Ascending aorta (tissue), 2 donors: Measurements from ENCODE around the gene SLC24A3. TPM values are rescaled to one million over a fixed set of nuclear protein-coding genes. Genes with fewer than 3 reads are reported as not detected.
"Not testable (repeated sequence)": the region's sequence is repeated elsewhere in the genome, so short reads cannot be mapped to it uniquely, and the experiment has no call there.

Experiments
- DNase-seq, 2 donors: peaks; one replicate each; pipeline ENCODE4 v3.0.0-alpha.2; 2019; ENCODE audit warnings: low spot score in 2 of 2
- H3K27ac ChIP-seq, 2 donors: fragments of 200-600 bp; sonication (generic); one replicate each; pipeline ENCODE4 v1.5.1; 2016 to 2017; ENCODE audit warnings: mild to moderate bottlenecking in 1 of 2
- H3K27me3 ChIP-seq: fragments of 200-600 bp; sonication (generic); one replicate; pipeline ENCODE4 v1.5.1; 2017
- H3K36me3 ChIP-seq, 2 donors: fragments of 200-600 bp; sonication (generic); one replicate each; pipeline ENCODE4 v1.5.1; 2016
- H3K4me1 ChIP-seq, 2 donors: fragments of 200-600 bp; sonication (generic); one replicate each; pipeline ENCODE4 v1.5.1; 2016 to 2017; ENCODE audit warnings: mild to moderate bottlenecking in 1 of 2
- H3K4me3 ChIP-seq, 2 donors: fragments of 200-600 bp; sonication (generic); one replicate each; pipeline ENCODE4 v1.5.1; 2016 to 2017; ENCODE audit warnings: mild to moderate bottlenecking in 1 of 2
- H3K9me3 ChIP-seq, 2 donors: fragments of 200-600 bp; sonication (generic); one replicate each; pipeline ENCODE4 v1.5.1; 2016
- CTCF ChIP-seq, 3 experiments: fragments of 200-600 bp in 2 of 3; fragments of 450-650 bp in 1 of 3; sonication (generic) in 2 of 3; IDR thresholded peaks; one replicate each; pipeline ENCODE4 v1.5.1; 2016 to 2019; ENCODE audit warnings: antibody characterized with exemption in 3 of 3, mild to moderate bottlenecking in 1 of 3, moderate library complexity in 1 of 3
- intact Hi-C: fragments of 100-400 bp; cut with DNase I; formaldehyde crosslinking; loops from one replicate; pipeline ENCODE4 v1.15.1; 2023
- total RNA-seq: library from RNA; depleted of rRNA; stranded (reverse); fragments of >200 nt; gene quantifications from one replicate; pipeline ENCODE4 v1.1.0, GENCODE V29; 2016

The SLC24A3 gene
- total RNA-seq, 1 donor from 2014 or later, result 12.9 TPM

- no peak for DNase-seq
- intact Hi-C loops, result no loop called here
These were observed 416.2 kb downstream of the SLC24A3 start for GRCh38 chr20:19628570-19629134.

GRCh38 chr20:19631410-19631809 lies 419.0 kb downstream of the SLC24A3 start:
- no peaks in the 10 kb centered on the region for H3K27me3 ChIP-seq
- no peak for TF ChIP-seq CTCF (IDR thresholded peaks at IDR 0.05)
- H3K4me3 ChIP-seq, result no peak overlapping the region
- DNase-seq, result no peak
- H3K27ac ChIP-seq, result no peak overlapping the region
- H3K4me1 ChIP-seq, result no peaks in the 10 kb centered on the region
- intact Hi-C loops, result no loop called here
- no peaks in the 10 kb centered on the region for H3K36me3 ChIP-seq
- H3K9me3 ChIP-seq, result no peaks in the 10 kb centered on the region

More at GRCh38 chr20:19628570-19629134, 416.2 kb downstream of the SLC24A3 start:
- no peaks in the 10 kb centered on the region for H3K4me1 ChIP-seq
- TF ChIP-seq CTCF (IDR thresholded peaks at IDR 0.05), result peak in 2 of 3 experiments; percentile 28 to 38
- H3K27me3 ChIP-seq, result no peaks in the 10 kb centered on the region
- H3K9me3 ChIP-seq, result no peaks in the 10 kb centered on the region
- H3K36me3 ChIP-seq, result no peaks in the 10 kb centered on the region
- no peak overlapping the region for H3K27ac ChIP-seq
- H3K4me3 ChIP-seq, result no peak overlapping the region

- intact Hi-C loops, result no loop called here
- H3K9me3 ChIP-seq, result no peaks in the 10 kb centered on the region
- no peaks in the 10 kb centered on the region for H3K36me3 ChIP-seq
- no peak for TF ChIP-seq CTCF (IDR thresholded peaks at IDR 0.05)
- H3K27ac ChIP-seq, result no peak overlapping the region
- H3K4me3 ChIP-seq, result no peak overlapping the region
- no peaks in the 10 kb centered on the region for H3K27me3 ChIP-seq
- DNase-seq, result no peak
- H3K4me1 ChIP-seq, result no peaks in the 10 kb centered on the region
These were observed 421.5 kb downstream of the SLC24A3 start for GRCh38 chr20:19633985-19634384.

- H3K27ac ChIP-seq, intact Hi-C loops, DNase-seq, H3K27me3 ChIP-seq, H3K4me3 ChIP-seq, H3K9me3 ChIP-seq, H3K4me1 ChIP-seq, H3K36me3 ChIP-seq: not testable (repeated sequence)
These were observed 427.1 kb downstream of the SLC24A3 start for GRCh38 chr20:19639471-19640045.

- Histone ChIP-seq H3K9me3 (no peaks in the 10 kb centered on the region), H3K27ac (no peak overlapping the region), H3K4me3 (no peak overlapping the region), H3K27me3 (no peaks in the 10 kb centered on the region), H3K4me1 (no peaks in the 10 kb centered on the region), H3K36me3 (no peaks in the 10 kb centered on the region)
- no peak for TF ChIP-seq CTCF (IDR thresholded peaks at IDR 0.05)
- no peak for DNase-seq
- intact Hi-C loops, result no loop called here
These were observed 430.4 kb downstream of the SLC24A3 start for GRCh38 chr20:19642860-19643259.

- Histone ChIP-seq H3K36me3 (no peaks in the 10 kb centered on the region), H3K27ac (no peak overlapping the region), H3K27me3 (no peaks in the 10 kb centered on the region), H3K9me3 (no peaks in the 10 kb centered on the region), H3K4me3 (no peak overlapping the region), H3K4me1 (no peaks in the 10 kb centered on the region)
- no peak for TF ChIP-seq CTCF (IDR thresholded peaks at IDR 0.05)
- intact Hi-C loops, result no loop called here
- no peak for DNase-seq
These were observed 431.6 kb downstream of the SLC24A3 start for GRCh38 chr20:19644085-19644484.
